Right ventricle myocardium inferior (tissue), 1 donor: ENCODE measurements around the gene AGXT2. TPM values are rescaled to one million over a fixed set of nuclear protein-coding genes. Genes with fewer than 3 reads are reported as not detected.

Source experiments
- ATAC-seq: fragments of 200-7000 bp; cut with Tn5 transposase; one replicate; pipeline ENCODE4 v1.9.1; 2020; ENCODE audit warnings: mild to moderate bottlenecking, moderate library complexity
- DNase-seq: peaks from one replicate; pipeline ENCODE4 v3.0.0; 2021; ENCODE audit errors: missing footprints
- intact Hi-C: fragments of 100-400 bp; cut with DNase I; formaldehyde crosslinking; loops from one replicate; pipeline ENCODE4 v1.11.0; 2022
- long read RNA-seq: library from polyadenylated mRNA; unstranded; transcript quantifications from one replicate; pipeline ENCODE4 v2.0.0, GENCODE V29; 2021
- total RNA-seq: library from RNA; stranded (reverse); fragmentation: NEBNext Ultra II Directional; extraction: Animal tissue kit (Norgen Biotek cat#: 25700); gene quantifications from one replicate; pipeline ENCODE4 v1.2.1, GENCODE V29; 2021
- donor health status: DM: no; HTN: yes; CAD: no; lungs with severe emphysema.

Gene AGXT2, protein sequence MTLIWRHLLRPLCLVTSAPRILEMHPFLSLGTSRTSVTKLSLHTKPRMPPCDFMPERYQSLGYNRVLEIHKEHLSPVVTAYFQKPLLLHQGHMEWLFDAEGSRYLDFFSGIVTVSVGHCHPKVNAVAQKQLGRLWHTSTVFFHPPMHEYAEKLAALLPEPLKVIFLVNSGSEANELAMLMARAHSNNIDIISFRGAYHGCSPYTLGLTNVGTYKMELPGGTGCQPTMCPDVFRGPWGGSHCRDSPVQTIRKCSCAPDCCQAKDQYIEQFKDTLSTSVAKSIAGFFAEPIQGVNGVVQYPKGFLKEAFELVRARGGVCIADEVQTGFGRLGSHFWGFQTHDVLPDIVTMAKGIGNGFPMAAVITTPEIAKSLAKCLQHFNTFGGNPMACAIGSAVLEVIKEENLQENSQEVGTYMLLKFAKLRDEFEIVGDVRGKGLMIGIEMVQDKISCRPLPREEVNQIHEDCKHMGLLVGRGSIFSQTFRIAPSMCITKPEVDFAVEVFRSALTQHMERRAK
- total RNA-seq = not detected
- long read RNA-seq = 0 reads

DNA sequence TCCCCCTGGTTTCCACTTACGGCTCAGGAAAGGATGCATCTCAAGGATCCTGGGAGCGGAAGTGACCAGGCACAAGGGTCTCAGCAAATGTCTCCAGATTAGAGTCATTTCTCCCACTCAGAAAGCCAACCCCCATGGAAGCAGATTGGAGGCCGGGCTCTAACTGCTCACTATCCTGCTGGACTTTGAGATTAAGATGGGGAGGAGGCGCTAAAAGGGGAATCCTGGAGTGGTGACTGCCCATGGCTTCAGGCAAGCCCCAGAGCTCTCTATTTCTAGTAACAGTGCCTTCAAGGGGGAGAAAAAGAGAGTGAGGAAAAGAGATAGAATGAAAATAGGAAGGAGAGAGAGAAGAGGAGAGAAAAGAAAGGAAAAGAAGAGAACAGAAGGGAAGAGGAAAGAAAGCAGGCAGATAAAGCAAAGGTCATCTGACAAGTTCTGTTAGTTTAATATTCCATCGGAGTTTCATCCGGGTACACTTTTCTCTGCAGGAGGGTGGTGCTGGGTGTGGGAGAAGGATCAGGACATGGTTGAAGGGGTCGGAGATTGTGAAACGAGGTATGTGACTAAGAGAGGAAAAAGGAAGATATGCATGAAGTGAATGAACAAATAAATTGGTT, at the start of gene AGXT2:
TSS of gene AGXT2 (minus strand) at position 165 of the 620 bp plus-strand sequence. CDS start at position 108, 57 bp downstream.
- intact Hi-C loops = no loop called here
- ATAC-seq (no peak), DNase-seq (no peak)

DNA sequence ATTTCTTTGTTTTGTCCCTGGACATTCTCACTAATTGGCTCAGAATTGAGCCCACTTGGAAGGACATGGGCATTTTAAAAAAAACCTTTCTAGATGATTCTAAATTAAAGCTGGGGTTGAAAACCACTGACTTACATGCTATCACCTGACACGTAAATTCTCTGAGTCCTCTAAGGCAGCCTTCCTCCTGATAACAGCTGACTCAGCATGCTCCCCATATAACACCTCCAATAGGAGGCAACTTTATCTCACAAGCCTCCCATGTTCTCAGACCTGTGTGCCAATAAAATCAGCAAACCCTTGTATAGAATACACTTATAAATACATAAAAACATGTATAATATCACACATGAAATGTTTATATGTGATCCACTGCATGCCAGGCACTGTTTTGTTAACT, 49.2 kb upstream of the AGXT2 start:
- DNase-seq (no peak), ATAC-seq (no peak)
- intact Hi-C loops = no loop called here

DNA sequence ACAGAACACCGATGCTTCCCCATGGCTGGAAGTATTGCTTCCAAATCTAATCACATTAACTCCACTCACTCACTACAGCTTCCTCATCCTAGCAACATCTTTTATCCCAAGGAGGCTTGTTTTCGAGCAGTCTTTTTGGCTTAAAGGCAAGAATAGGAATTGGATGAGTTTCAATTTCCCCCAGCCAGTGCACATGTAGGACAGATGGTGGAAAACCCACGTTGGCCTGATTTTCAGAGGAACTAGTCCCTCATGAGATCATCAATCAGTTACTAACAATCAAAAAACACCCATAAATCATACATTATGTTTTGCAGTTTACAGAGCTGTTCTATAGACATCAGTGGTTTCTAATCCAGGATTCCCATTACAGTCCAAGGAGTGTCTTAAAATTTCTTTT, 48.5 kb upstream of the AGXT2 start:
- intact Hi-C loops = no loop called here
- DNase-seq (no peak), ATAC-seq (no peak)

DNA sequence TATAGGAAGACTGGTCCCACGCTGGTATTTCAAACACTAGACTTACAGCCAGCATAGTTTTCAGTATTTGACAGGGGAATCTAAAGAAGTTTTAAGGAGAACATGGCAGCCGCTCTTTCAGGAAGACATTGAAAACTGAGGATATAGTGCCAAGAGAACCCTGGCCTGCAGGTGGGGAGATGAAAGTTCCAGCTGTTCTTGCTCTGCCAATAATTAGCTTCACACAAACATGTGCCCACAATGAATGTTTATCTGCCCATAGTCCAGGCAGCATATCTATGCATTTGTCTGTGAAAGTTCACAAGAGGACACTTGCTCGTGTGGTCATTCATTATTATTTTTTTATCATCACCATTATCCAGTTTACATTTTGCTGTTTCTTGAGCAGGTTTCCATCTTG, 47.6 kb upstream of the AGXT2 start:
- DNase-seq (no peak), ATAC-seq (no peak)
- intact Hi-C loops = no loop called here

DNA sequence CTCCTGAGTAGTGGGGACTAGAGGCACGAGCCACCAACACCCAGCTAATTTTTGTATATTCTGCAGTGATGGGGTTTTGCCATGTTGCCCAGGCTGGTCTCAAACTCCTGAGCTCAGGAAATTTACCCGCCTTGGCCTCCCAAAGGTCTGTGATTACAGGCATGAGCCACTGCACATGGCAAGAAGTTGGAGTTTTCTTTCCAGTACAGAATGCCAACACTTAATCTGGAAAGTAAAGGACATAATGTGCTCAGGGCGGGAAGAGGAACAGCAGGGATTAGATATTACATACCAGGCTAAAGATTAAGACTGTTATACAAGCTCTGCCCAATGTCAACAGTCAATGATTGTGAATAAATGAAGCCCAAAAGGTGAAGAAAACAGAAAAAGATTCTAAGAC, 47.2 kb upstream of the AGXT2 start:
- no peak for ATAC-seq
- intact Hi-C loops = loop anchor here (5.0 kb wide), 1 partner anchor 87 kb away; no protein-coding TSS in a partner anchor

DNA sequence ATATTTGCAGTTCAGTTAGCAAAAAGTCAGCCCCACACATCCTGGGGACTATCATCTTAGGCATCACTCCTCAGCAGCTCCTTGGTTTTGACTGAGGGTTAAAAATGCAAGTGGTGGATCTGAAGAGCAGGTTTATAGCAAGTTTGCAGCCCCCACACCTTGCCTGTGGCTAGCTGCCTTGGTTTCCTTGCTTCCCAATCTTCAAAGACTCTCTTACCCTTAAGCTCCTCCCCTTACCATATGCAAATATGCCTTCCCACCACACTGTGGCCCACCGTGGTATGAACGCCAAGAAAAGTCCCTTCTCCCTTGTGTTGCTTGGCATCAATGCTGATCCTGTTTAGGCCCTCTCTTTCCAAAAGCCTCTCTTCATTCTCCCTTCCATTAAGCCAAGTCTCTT, 45.0 kb upstream of the AGXT2 start:
- no peak for ATAC-seq
- intact Hi-C loops = loop anchor here (5.0 kb wide), 1 partner anchor 90 kb away; no protein-coding TSS in a partner anchor
- no peak for DNase-seq

More for the DNA sequence above, 47.2 kb upstream of the AGXT2 start:
- no peak for DNase-seq

DNA sequence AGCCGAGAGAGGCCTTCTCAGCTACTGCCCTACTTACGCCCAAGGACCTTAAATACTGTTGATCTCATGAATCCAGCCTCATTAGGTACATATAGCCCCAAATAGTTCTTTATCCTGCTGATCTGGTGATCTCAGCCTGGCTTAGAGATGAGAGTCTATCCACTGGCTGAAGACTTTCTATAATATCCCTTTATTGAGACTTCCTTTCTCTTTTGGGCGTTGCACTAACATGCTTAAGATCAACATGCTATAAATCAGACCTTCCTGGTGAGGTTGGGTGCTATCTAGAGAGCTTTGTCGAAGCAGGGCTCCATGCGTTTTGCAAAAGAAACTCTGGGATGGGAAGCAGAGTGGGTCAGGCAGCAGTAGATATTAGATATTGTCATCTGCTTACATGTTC, 44.0 kb upstream of the AGXT2 start:
- intact Hi-C loops = loop anchor here (5.0 kb wide), 1 partner anchor 91 kb away; no protein-coding TSS in a partner anchor
- no peak for ATAC-seq

DNA sequence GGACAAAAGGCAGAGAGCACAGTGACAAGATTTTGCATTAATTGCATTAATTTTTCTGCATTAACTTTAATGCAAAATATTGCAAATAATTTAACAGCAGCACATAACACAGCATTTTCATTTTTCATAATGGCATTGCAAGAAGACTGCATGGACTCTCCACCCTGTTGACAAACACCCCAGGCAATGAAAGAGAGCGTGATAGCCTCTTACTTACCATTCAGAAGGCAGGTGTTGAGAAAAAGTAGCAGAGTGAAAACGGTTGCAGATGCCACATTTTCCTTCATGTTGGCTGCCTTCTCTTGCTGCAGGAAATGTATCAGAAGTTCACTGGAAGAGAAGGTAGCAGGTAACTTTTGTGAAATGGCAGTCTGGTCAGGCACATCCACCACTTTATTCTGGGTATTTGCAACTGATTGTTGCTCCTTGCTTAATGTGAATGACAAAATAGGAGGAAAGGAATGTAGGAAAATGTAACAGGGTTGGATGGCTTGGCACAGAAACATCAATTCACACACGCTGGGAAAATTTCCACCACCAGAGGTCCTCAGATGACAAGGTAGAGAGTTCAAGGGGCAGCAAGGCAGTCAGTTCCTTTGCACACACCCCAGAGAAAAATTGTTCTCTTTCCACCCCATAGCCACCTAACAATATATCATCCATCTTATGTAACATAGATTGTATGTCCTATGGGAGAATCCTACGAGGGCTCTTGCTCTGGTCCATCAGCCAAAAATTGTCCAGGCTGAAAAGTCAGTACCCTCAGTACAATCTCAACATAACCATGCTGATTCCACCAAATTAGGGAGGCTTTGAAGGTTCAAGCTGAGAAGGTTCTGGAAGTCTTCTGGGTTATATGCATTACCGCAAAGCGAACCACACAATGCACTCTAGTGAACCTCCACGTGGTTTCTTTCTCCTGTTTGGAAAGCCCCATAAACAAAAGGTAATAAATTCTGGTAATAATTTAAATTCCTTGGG, 41.9 kb upstream of the AGXT2 start:
- no peak for ATAC-seq
- intact Hi-C loops = loop anchor here (5.0 kb wide), 2 partner anchors 93 to 838 kb away; no protein-coding TSS in a partner anchor
- no peak for DNase-seq

More for the DNA sequence above, 44.0 kb upstream of the AGXT2 start:
- no peak for DNase-seq

DNA sequence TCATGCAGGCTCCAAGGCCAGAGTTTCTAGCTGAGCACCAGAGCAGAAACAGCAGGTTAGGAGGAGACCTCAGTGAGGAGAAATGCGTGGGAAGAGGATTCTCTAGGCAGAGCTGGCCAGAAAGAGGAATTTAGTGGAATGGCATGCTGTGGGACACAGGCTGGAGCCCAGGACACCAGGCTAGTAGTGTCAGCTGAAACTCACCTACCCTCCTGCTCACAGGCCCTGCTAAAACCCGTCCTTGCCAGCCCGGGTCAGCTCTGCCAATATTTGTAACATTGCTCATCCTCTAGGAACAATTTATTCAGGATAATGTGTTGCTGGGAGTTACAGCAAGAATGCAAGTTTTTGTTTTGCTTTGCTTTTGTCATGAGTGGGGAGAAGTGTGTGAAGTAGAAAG, 40.2 kb upstream of the AGXT2 start:
- no peak for ATAC-seq

DNA sequence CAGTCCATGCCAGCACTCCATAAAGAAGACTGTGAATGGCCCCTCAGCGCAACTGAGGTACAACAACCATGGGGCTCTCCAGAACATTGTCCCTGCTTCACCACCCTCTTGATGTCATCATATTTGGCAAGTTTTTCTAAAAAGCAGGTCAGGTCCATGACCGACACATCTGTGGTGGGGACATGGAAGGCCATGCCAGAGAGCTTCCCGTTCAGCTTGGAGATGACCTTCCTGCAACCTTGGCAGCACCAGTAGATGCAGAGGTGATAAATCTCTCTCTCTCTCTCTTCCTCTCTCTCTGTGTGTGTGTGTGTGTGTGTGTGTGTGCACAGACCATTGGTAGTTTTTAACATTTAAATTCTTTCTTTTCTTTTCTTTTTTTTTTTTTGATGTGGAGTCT, 35.4 kb upstream of the AGXT2 start:
- no peak for DNase-seq
- intact Hi-C loops = no loop called here

More for the DNA sequence above, 40.2 kb upstream of the AGXT2 start:
- no peak for DNase-seq
- intact Hi-C loops = loop anchor here (5.0 kb wide), 1 partner anchor 839 kb away; no protein-coding TSS in a partner anchor

DNA sequence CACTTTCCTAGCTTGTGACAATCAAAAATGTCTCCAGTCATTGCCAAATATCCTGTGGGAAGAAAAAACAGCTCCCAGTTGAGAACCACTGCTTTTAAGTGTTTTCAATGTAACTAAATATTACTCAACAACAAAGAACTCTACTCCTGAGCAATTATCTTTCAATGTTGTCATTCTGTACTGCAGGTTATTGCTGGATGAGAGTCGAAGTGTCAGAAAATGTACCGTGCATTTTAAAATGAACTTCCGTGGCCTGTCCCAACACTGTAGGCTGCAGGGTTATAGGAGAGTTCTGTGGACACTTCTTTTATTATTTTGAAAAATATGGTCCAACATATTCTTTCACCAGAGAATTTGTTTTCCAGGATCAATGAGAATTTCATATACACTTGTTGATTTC, 34.8 kb upstream of the AGXT2 start:
- ATAC-seq (no peak), DNase-seq (no peak)
- intact Hi-C loops = no loop called here

More for the DNA sequence above, 35.4 kb upstream of the AGXT2 start:
- no peak for ATAC-seq

DNA sequence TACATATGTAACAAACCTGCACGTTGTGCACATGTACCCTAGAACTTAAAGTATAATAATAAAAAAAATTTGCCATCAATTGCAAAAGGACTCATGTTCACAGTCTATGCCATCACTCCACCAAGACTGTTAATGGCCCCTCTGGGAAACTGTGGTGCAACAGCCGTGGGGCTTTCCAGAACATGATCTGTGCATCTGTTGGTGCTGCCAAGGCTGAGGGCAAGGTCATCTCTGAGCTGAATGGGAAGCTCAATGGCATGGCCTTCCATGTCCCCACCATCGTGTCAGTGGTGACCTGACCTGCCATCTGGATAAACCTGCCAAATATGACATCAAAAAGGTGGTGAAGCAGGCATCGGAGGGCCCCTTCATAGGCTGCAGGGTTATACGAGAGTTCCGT, 33.4 kb upstream of the AGXT2 start:
- no peak for ATAC-seq
- no peak for DNase-seq
- intact Hi-C loops = no loop called here

DNA sequence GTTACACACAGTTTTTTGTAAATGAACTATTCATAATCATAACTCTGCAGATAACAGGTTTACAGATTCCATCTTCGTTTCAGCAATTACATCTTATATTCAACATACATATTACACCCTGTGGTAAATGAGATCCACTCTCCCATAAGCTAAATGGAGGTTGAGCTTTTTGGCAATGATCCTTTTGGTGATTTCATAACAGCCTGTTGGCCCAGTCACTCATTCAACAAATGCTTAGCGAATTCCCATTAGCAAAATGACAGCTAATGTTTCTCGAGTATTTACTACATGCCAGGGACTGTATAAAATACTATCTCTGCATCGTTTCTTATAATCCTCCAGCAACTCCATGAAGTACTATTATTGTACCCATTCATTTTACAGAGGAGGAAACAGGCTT, 25.4 kb upstream of the AGXT2 start:
- ATAC-seq (no peak), DNase-seq (no peak)
- intact Hi-C loops = no loop called here

DNA sequence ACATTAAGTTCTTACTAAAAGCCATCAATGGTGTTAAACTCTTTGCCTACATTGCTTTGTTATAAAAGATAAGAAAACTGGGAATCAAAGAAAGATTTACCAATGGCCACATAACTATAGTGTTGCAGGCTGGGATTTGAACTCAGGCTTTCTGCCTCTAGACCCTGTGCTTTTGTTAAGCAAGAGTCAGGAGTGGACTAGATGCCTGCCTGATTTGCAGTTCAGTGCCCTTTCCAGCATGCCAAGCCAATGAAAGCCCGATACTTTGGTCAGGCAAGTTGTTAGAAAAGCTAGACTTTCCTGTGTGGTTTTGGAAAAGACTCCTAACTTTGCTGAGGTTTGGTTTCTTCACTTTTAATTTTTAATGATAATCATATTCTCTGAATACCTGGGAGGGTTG, 21.4 kb upstream of the AGXT2 start:
- ATAC-seq = no peak
- DNase-seq = no peak
- intact Hi-C loops = no loop called here

DNA sequence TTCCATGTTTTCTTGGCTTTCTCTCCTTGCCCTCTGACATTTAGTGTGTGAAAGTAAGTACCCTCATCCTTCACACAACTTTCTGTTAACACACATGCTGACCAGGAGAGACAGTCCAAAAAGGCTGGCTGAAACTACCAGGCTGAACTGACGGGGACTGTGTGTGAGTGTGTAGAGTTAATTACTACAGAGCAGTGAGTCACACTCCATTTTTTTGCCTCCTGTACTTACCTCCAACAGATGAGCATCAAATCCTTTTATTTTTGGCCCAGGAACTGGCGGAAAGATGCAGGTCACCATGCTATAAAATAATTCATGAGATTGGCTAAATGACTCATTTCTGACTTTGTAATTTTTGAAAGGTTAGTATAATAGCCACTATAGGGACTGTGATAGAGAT, 20.2 kb upstream of the AGXT2 start:
- DNase-seq (no peak), ATAC-seq (no peak)
- intact Hi-C loops = no loop called here

DNA sequence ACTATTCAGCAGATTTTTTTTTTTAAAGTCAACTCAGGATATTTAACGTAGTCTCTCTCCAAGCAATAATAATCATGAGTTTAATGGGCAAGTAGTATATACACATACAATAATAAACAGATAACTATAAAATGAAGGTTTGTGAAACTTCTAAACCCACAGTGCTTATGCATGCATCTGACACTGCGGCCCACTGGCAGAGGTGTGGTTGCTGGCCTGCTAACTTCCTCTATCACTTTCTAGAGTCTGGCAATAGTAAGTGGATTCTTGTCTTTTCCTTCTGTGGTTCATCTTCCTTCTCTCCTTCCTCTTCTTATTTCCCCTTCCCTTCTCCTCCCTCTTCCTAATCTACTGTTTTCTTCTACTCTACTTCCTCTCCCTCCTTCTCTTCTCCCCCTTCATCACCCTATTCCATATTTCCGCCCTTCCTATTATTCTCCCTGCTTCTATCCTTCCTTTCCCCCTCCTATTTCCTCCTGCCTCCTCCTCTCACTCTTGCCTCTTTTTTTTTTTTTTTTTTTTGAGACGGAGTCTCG, 18.6 kb upstream of the AGXT2 start:
- DNase-seq (no peak), ATAC-seq (no peak)
- intact Hi-C loops = no loop called here

DNA sequence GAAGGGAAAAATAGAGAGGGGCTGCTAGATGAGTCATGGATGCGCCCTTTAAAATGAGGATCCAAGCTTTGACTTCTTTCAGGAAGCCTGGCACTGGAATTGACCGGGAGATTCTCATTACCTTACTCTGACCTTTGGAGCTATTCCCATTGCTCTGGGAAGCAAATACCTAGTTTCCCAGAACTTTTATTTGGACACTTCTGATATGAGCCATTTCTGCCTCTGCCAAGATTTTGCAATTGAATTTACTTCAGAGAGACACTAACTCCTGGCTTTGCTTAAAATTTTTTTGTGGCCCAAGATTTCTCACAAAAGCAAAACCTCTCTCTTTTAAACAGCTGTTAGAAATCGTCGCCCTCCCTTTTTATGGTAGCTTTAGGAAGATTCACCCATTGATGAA, 15.7 kb upstream of the AGXT2 start:
- no peak for ATAC-seq
- no peak for DNase-seq
- intact Hi-C loops = no loop called here

DNA sequence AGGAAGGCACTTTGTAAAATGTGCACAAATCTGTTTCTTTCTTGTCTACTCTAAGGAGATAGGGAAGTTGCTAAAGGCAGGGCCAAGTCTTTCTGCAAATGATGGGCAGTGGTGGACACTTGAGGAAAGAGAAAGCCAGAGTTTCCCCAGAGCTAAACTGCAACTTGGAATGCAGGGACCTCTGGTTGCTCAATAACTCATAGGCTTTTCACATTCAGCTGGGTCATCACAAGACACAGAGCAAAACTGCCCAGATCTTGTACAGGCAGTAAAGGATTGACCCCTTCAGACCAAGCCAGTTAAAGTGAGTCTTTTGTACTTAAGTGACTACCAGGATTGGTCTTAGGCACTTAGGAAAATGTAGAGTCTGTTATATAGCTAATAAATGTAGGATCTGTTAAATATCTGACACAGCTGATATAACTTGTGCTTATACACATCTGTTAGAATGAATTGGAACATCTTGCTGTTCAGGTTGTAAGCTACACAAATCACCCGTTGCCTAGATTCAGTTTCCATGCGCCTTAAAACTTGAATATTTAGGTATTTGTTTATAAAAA, 13.5 kb upstream of the AGXT2 start:
- intact Hi-C loops = no loop called here
- no peak for DNase-seq
- no peak for ATAC-seq
